DMS 273 treated with DMSO at 0.1 percent for 48 hours (cell line): Measurements from ENCODE around the gene SIAE.
A peak's percentile ranks its signal among the peaks of the same experiment; 100 is the strongest.
"Not testable (repeated sequence)": the region's sequence is repeated elsewhere in the genome, so short reads cannot be mapped to it uniquely, and the experiment has no call there.

Experiments used
- DNase-seq: peaks from one replicate; lab custom pipeline; 2025; lab: John Stamatoyannopoulos, UW

The SIAE gene

DNA sequence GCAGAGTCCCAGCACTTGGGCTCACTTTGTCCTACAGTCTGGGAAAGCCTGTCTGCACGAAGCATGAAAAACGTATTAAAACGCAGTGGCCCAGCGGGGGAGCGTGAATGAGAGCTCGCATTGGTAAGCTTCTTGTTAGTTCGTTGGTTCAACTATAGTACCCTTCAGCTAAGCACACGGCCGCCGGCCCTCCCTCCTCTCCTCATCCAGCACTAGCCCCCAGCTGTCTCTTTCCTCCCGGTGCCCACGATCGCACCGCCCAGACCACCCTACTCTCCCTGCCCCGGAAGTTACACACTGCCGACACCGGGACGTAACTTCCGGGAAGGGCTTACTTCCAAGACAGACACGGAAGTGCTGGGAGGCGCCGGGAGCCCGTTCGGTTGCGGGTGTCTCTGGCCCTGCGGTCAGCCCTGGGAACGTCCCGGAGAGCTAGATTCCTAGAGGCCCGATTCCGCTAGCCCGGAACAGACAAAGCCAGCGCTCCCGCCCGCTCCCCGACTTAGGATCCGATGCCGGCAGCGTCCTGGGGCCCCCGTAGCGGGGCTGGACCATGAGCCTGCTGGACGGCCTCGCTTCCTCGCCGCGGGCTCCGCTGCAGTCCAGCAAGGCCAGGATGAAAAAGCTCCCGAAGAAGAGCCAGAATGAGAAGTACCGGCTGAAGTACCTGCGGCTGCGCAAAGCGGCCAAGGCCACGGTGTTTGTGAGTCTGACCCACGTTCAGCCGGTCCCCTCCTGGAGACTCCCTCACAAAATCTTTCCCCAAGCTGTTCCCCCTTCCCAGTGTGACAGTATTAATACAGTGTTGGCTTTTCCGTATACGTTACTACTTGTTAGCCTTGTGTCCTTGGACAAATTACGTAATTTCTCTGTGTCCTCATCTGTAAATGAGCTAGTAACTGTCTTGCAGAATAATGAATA lies 50.7 kb downstream of the SIAE start, which contains the start of gene TBRG1:
Gene TBRG1, plus strand, starts transcription at position 334 of the 921 bp plus-strand sequence. Its CDS starts 220 bp downstream, at position 554.
- peak; percentile 68 for DNase-seq

DNA sequence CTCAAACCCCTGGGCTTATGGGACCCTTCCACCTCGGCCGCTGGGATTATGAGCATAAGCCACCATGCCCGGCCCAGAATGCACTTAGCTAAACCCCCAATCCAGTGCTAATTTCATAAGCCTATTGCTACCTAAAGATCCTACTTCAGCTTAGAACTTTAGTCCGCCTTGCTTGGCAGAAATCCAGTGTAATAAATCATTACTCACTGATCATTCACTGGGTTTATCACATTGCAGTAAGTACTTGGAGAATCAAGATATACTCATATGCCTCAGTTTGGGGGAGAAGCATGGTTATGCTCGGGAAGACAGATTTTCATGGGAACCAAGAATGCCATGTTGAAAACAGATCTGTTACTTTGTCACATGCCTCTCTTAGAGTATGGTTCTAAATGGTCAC lies 54.7 kb downstream of the SIAE start:
- DNase-seq = no peak

DNA sequence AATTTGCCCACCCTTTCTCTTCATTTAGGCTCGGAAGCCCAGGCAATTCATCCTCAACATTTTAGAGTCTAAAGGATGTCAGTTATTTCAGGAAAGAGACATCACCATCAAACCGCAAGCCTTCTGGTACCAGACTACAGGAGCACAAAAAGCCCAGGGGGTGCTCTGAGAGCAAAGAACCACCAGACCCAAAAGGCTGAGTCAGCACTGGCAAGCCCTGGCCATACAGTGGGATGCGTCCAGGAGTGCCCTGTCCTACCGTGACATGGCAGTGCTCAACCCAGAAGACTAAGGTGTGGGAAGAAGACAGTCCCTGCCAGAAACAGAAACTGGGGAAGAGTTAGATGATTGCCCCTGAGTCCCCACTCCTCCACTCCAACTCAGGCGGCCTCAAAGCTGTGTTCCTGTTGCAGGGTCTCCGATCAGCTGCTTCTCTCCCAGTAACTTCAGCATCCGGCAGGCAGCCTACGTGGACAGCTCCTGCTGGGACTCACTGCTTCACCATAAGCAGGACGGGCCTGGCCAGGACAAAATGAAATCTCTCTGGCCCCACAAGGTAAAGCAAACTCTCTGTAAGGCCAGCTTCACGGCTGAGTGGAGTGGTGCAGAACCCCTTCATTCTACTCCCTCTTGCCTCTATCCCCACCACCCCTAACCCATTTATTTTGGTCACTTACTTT lies 60.8 kb downstream of the SIAE start:
- no peak for DNase-seq

DNA sequence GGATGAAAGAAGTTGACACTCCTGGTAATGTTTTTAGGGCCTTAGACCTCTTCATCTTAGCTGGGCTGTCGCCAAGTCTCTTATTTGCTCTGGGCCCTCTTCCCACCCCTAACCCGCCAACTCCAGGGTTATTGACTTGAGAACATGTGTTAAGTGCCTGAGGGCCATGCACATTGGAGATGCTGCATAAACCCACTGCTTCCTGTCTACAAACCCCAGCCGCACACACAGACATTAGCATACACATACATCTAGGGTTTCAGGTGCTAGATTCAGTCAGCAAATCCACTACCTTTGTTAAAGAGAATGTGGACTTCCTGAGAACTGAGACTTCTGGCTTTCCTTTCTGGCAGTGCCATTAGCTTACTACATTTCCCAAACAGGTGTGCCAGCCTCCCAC lies 61.5 kb downstream of the SIAE start:
- DNase-seq = no peak

DNA sequence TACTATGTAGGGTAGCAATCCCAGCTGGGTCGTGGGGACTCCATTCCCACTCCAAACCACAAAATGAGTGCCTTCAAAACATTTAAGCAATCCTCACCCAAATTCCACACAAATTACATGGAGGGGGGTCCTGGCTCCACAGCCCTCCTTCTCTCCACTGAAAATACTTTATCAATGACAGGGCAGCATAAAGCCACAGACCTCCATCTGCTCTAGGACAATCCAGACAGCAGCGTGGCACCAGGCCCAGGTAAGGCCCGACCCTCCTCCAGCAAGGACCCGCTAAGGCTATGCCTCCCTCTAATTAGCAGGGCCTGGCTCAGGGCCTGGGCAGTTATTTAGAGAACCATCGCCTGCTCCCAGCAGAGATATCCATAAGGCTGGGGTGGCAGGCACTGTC lies 62.5 kb downstream of the SIAE start, which contains the start of gene PANX3:
Gene PANX3, plus strand, starts transcription at position 365 of the 400 bp plus-strand sequence. CDS start 129 bp downstream, outside the sequence.
- peak; percentile 6 for DNase-seq

DNA sequence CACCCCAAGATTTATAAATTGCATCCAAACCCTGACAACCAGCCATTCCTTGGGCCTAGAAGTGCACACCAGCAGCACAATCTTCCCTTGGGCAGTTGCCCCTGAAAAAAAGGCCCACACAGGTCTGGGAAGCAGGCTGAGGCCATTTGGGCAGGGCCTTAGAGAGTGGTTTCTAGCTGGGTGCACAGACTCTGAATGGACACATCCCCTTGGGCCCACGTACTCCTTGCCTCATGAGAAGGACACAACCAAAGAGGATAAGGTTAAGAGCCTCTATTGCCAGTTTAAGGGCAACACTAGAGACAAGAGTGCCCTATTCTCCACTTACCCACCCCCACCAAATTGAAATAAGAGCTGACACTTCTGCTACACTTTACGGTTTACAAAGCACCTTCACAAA lies 63.2 kb downstream of the SIAE start:
- no peak for DNase-seq

DNA sequence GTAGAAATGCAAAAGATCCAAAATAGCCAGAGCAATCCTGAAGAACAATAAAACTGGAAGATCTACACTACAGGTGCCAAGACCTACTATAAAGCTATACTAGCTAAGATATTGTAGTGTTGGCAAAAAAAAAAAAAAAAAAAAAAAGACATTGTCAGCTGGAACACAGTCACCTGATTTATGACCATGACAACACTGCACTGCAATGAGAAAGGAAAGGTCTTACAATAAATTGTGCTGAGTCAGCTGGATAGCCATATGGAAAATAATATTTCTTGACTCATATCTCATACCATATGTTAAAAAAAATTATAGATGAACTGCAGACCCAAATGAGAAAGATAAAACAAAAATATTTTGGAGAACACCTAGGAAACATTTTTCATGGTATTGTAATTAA lies 65.4 kb downstream of the SIAE start:
- DNase-seq = no peak

DNA sequence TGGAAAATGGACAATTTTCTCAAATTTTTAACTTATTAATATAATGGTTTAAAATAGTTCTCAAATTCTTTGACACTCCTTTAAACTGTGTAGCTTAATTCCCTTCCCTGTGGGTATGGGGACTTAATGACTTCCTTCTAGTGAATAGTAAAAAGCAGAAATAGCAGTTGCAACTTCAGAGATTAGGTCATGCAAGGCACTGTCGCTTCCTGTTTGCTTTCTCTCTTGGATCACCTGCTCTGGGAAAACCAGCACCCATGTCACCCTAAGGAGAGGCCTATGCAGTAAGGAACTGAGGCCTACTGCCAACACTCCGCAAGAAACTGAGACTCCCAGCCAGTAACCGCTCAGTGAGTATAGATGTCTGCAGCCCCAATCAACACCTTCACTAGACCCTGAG lies 67.8 kb downstream of the SIAE start:
- no peak for DNase-seq

DNA sequence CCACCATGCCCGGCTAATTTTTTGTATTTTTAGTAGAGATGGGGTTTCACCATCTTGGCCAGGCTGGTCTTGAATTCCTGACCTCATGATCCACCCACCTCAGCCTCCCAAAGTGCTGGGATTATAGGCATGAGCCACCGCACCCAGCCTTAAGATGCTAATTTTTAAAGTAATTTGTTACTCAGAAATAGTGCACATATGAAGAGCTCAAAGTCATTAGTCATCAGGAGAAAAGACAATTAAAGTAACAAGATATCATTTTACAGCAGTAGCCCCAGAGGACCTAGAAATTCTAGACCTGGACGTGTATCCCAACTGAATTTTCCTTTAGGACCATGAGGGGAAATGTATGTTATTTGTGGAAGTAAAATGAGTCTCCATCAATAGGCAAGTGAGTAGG lies 70.8 kb downstream of the SIAE start:
- DNase-seq = not testable (repeated sequence)

DNA sequence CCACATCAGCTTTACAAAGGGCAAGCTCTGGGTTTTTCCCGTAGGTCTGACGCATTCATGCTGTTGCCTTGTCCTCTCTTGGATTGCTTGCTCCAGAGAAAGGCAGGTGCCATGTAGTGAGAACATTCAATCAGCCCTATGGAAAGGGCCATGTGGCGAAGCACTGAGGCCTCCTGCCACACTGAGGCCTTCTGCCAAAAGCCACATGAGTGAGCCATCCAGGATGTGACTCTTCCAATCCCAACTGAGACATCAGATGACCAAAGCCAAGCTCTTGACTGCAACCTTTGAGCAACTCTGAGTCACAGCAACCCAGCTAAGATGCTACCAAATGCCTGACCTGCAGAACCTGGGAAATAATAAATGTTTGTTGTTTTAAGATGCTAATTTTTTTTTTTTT lies 71.3 kb downstream of the SIAE start:
- DNase-seq = no peak

DNA sequence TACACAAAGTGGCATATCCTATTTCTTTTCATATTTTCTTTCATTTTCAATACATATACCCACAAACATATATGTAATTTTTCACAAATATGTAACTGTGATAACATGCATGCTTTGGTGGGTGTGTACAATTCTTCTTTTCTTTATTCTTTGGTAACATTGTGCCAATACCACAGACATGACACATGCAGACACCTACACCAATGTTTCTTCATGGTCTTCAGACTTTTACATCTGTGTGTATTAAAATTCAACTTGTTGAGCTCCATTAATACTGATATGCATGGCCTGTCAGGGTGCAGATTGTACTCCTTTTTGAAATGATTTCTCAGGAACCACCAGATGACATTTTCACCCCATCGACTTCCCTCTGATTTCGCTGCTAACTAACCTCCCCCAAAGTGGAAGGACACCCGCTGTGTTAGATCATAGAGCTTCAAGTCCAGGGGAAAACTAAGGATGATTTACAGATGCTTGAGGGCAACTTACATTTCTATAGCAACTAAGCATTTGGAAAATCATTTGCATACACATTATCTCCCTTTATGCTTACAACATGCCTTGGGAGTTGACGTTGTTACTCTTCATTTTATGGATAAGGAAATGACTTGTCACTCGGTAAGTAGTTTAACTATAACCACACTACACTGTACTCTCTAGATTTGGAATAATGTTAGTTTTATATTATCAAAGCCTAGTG lies 72.8 kb downstream of the SIAE start:
- no peak for DNase-seq

DNA sequence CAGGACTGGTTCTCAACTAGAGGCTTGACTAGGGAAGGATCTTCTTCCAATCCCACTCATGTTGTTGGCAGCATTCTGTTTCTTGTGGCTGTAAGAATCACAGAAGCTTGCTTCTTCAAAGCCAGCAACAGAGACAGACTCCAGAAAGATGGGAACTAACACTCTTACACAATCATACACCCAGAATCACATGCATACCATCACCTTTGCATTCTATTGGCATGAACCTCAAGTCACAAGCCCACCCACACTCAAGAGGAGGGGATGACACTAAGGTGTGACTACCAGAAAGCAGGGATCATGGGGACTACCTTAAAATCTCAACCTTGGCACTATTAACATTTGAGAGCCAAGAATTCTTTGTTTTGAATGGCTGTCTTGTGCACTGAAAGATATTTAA lies 75.9 kb downstream of the SIAE start:
- DNase-seq = no peak

DNA sequence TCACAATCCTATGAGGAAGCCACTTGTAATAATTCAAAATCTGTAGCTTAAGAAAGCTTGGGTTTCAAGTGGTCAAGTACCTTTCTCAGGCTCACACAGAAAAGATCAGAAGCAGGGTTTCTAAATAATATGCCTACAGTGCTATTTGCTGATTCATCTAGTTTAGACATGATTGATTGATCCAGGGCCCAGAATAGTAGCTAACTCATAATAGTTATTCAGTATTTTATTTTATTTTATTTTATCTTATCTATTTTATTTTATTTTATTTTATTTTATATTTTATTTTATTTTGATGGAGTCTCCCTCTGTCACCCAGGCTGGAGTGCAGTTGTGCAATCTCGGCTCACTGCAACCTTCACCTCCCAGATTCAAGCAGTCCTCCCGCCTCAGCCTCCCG lies 78.2 kb downstream of the SIAE start:
- DNase-seq = no peak

DNA sequence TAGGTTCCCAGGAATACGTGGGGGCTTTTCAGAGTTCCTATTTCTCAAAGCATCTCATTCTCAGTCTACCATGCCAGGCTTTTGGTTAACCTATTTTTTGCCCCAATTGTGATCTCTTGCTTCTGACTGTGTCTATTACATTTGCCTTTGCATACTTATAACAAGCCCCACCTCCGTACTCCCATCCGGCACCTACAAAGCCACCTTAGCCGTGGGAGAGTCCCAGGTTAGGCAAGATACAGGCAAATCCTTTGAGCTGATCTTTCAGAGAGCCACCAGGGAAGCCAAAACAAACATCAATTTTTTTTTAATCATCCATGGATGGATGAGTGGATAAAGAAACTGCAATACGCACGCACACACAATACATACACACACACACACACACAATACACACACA lies 80.9 kb downstream of the SIAE start:
- DNase-seq = no peak

DNA sequence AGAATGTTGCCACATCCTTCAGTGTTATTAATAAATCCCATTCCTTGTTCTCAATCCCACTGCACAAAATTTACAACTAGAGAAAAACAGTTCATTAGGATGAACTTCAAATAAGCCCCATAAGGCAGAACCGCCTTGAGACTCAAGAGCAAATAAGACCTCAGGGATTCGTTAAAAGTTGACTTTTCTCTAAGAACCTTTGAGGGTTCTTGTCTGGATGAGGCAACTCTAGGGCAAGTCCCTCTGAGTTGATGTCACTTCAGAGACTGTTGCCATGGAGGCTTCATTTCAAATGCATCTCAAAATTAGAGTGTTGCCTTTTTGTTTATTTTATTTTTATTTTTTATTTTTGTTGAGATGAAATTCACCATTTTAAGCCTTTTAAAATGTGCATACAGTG lies 82.1 kb downstream of the SIAE start:
- DNase-seq = no peak

DNA sequence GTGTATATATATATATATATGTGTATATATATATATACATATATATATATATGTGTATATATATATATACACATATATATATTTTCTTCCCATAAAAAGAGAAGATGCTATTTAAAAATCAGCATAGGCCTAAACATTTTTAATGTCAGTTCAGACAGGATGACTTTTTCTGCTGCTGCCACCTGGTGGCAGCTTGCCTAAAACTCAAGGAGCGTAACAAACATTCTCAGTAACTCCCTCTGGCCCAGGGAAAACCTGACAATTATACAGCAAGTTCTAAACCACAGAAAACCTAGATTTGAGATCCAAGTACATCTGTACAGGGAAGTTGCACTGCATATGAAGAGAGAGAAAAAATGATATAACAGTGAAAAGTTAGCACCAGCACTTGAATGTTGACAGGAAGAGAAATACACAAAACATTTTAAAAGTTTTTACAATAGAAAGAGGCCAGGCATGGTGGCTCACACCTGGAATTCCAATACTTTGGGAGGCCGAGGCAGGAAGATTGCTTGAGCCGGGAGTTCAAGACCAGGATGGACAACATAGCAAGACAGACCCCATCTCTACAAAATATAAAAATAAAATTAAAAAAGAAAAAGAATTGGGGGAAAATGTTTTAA lies 87.2 kb downstream of the SIAE start:
- no peak for DNase-seq

DNA sequence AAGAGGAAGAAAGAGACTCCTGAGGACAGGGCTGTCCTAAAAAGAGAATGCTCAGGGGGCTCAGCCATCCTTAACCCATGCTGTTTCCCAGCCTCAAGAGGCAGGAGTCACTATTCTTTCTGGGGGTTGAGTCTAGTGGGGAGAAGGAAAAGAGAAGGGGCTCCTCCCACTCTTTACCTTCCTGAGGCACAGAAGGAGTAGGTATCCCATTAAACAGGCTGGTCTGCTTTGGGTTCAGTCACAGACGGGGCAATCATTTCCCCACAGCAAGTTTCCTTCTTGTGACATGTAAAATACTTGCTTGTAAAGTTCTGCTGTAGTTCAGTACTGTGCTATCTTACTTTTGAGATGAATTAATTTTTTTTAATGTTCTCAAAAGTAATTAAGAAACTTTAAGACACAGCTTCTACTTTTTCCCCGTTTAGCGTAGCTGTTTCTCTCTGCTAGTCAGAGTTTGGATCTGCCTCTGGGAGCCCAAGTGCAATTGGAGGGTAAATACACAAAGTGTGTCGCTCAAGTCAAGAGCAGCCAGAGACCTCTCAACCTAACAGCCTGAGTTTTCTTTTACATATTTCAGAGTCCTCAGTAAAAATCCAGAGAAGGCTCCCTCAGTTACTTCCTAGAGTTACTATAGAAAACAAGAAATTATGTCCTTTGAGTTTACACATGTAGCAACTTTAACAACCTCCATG lies 88.7 kb downstream of the SIAE start:
- no peak for DNase-seq

DNA sequence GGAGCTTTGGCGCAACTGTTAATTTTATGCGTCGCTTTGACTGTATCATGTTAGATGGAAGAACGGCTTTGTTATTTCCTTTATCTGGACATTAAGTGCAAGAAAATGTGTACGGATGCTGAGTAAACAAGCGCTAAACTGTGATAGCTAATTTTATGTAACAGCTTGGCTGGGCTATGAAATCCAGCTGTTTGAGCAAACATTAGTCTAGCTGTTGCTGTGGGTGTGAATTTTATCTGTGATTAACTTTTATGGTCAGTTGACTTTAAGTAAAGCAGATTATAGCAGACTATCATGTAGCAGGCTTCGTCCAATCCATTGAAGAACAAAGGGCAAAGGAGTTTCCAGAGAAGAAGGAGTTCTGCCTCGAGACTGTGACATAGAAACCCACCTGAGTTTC lies 89.8 kb downstream of the SIAE start:
- no peak for DNase-seq
